ENCODE results near the gene TBCD.

The TBCD gene

DNA sequence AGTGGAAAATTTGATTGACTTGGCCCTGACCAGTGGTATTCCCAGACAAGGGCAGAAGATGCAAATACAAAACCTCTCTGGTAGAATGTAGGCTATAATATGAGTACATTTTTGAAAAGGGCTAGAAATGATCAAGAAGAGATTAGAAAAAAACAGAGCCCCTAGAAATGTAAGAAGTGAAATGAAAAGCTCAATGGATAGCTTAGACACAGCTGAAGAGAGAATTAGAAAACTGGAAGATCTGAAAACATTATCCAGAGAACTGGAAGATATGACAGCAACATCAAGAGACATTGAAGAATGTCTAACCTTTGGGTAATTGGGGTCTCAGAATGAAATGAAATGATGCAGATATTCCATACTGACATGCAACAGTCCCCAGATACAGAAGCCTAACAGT, 193.1 kb downstream of the TBCD start:
- no peak overlapping the region for H3K27ac ChIP-seq
- TF ChIP-seq, protein P1, sequence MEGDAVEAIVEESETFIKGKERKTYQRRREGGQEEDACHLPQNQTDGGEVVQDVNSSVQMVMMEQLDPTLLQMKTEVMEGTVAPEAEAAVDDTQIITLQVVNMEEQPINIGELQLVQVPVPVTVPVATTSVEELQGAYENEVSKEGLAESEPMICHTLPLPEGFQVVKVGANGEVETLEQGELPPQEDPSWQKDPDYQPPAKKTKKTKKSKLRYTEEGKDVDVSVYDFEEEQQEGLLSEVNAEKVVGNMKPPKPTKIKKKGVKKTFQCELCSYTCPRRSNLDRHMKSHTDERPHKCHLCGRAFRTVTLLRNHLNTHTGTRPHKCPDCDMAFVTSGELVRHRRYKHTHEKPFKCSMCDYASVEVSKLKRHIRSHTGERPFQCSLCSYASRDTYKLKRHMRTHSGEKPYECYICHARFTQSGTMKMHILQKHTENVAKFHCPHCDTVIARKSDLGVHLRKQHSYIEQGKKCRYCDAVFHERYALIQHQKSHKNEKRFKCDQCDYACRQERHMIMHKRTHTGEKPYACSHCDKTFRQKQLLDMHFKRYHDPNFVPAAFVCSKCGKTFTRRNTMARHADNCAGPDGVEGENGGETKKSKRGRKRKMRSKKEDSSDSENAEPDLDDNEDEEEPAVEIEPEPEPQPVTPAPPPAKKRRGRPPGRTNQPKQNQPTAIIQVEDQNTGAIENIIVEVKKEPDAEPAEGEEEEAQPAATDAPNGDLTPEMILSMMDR (conservative IDR thresholded peaks at IDR 0.05), result no peak

DNA sequence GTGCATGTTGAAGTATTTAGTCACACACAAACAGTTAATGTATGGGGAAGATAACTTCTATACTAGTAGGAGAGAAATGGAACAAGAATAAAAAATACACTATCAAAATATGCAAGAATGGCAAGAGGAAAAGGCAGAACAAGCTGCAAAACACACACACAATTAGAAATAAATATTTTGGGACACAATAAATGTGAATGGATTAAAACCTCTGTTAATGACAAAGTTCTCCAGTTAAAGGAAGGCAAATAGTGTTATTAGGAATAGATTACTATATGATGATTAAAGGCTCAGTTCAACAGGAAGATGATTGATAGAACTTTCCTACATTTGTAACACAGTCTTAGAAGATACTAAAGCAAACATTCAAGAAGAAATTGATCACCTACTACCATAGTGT, 194.2 kb downstream of the TBCD start:
- no peak overlapping the region for H3K27ac ChIP-seq
- TF ChIP-seq, protein P1 (conservative IDR thresholded peaks at IDR 0.05), result no peak

DNA sequence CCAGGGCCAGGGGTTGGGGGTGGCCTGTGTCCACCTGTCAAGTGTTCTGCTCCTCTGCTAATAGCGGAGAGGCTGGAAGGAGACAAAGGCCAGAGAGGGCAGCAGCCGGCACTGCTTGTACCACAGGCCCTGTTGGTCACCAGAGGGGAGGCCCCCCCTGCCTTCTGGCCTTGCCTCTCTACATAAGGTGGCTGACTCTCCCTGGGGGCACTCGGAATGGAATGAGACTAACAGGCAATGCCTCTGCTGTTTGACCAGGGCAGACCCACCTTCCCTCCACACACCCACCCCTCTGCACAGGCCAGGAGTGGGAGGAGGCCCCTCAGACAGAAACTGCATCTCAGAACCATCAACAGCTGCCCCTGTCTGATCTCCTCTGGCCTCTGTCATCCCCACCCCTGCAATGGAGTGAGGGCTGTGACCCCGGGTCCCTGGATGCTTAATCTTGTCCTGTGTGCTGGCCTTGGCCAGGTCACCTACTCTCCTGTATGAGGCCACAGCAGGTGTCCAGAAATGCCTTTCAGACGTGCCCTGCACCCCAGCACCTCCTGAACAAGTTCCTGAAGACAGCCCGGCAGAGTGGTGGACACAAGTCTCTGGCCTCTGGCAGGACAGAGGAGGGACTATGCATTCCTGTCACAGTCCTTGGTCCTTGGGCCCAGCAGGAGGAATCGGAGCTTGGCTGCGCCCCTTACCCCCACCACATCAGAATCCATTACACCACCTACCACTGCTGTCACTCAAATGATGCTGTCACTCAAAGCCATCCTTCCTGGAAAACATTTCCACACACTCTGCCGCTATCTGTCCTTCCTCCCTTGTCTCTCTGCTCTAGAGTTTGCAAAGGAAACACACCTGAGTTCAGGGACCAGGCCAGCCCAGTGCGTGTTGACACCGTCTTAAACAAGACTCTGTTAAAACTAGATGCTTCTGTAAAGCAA, 195.5 kb downstream of the TBCD start:
- TF ChIP-seq, protein P1 (conservative IDR thresholded peaks at IDR 0.05), result no peak

DNA sequence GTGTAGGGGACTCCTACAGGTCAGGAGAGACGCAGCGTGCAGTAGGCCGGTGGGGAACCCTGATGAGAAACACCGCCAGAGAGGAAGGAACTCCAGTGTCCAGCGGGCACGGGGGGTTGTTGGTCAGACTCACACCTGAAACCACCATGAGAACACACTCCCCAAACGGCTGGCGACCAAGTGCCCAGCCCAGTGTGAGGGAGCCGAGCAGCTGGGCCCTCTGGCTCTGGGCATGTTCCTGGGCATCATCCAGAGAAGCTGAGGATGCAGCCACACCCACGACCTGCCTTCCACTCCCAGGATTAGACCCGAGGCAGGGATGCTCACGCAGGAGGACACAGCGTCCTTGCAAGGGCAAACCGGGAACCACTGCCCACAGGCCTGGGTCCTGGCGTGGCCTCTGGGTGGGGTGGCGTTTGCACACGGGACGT, 196.2 kb downstream of the TBCD start:
- no peak overlapping the region for H3K27ac ChIP-seq
- TF ChIP-seq, protein P1 (conservative IDR thresholded peaks at IDR 0.05), result no peak

More for the DNA sequence above, 195.5 kb downstream of the TBCD start:
- no peak overlapping the region for H3K27ac ChIP-seq

DNA sequence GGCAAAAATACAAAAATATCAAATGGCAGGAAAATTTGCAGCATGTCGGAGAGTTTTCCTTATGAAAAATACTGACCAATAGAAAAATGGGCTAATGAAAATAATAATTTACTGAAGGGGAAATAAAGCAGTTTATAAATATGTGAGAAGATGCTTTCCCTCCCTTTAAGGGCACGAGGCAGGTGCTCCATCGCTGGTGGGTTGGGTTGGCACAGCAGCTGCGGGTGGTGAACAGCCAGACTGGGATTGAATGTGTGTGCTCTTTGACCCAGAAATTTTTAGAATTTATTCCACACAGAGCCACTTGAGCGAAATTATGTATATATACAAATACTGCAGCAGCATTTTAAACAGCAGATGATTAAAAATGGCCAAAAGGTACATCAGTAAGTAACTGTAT, 197.1 kb downstream of the TBCD start:
- no peak overlapping the region for H3K27ac ChIP-seq
- TF ChIP-seq, protein P1 (conservative IDR thresholded peaks at IDR 0.05), result no peak

DNA sequence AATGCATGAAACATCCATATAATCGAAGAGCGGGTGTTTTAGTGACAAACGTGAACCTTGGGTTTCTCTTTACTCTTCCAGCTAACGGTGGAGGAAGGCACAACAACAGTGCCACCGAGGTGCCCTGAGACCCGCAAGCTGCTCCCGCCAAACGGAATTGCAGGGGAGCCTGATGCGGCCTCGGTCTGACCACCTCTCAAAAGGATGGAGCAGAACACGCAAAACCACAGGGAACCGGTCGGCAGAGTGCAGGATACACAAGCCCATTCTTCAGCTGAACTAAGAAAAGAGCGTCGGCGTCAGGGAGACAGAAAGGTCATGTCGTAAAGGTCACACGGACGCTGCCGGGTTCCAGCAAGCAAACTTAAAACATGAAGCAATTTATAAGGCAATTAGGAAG, 197.5 kb downstream of the TBCD start:
- H3K27ac ChIP-seq, result no peak overlapping the region
- TF ChIP-seq, protein P1 (conservative IDR thresholded peaks at IDR 0.05), result no peak

DNA sequence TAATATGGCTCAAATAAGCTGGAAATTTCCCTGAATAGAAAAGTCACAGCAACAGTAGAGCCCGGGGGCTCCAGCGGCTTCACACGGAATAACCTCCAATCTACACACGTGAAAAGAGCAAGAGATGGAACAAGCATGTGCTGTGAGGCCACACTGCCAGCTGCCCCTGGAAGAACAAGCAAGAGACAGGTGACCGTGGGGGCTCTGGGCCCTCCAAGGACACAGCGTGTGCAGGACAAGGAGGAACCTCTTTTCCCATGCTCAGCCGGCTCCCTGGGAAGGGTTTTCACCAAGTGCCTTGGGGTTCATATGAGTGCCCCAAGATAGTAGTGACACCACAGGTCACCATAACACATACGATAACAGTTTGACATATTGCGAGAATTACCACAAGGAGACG, 198.1 kb downstream of the TBCD start:
- H3K27ac ChIP-seq, result no peak overlapping the region
- TF ChIP-seq, protein P1 (conservative IDR thresholded peaks at IDR 0.05), result no peak

Measured in VCaP (cell line).